Measurements from ENCODE around the gene HINFP.
A peak's percentile ranks its signal among the peaks of the same experiment; 100 is the strongest.
"Not testable (repeated sequence)": the region's sequence is repeated elsewhere in the genome, so short reads cannot be mapped to it uniquely, and the experiment has no call there.

HINFP gene

GRCh38 chr11:119118227-119118626 lies 3.2 kb upstream of the HINFP start:
- no peak for DNase-seq

GRCh38 chr11:119118946-119119345 lies 2.4 kb upstream of the HINFP start:
- no peak for DNase-seq

GRCh38 chr11:119120639-119121007 lies 757 bp upstream of the HINFP start:
- DNase-seq, result no peak

GRCh38 chr11:119121811-119122124 lies 388 bp downstream of the HINFP start:
- no peak for DNase-seq

- no peak for DNase-seq
Observed at GRCh38 chr11:119125821-119126220, 4.4 kb downstream of the HINFP start.

- DNase-seq, result no peak
Observed at GRCh38 chr11:119126675-119127268, 5.4 kb downstream of the HINFP start.

- no peak for DNase-seq
Observed at GRCh38 chr11:119130662-119131061, 9.3 kb downstream of the HINFP start.

- no peak for DNase-seq
Observed at GRCh38 chr11:119134389-119134978, 13.1 kb downstream of the HINFP start.

- DNase-seq, result not testable (repeated sequence)
Observed at GRCh38 chr11:119139276-119139675, 17.9 kb downstream of the HINFP start.

GRCh38 chr11:119144825-119145486 lies 23.6 kb downstream of the HINFP start:
- peak; percentile 24 for DNase-seq

GRCh38 chr11:119145551-119145950 lies 24.2 kb downstream of the HINFP start:
- no peak for DNase-seq

GRCh38 chr11:119147604-119148333 lies 26.4 kb downstream of the HINFP start:
- no peak for DNase-seq

- DNase-seq, result no peak
Observed at GRCh38 chr11:119148720-119149017, 27.3 kb downstream of the HINFP start.

GRCh38 chr11:119149018-119149785 lies 27.8 kb downstream of the HINFP start, which contains the start of gene ABCG4:
TSS of gene ABCG4 (plus strand) at chr11:119149052. CDS start at chr11:119149966, 914 bp downstream.
- no peak for DNase-seq

- no peak for DNase-seq
Observed at GRCh38 chr11:119149786-119150275, 28.5 kb downstream of the HINFP start.

GRCh38 chr11:119152043-119152442 lies 30.7 kb downstream of the HINFP start:
- DNase-seq, result no peak

- DNase-seq, result no peak
Observed at GRCh38 chr11:119152604-119153003, 31.2 kb downstream of the HINFP start.

GRCh38 chr11:119153049-119153818 lies 31.9 kb downstream of the HINFP start:
- no peak for DNase-seq

GRCh38 chr11:119154178-119154577 lies 32.8 kb downstream of the HINFP start:
- DNase-seq, result no peak

- no peak for DNase-seq
Observed at GRCh38 chr11:119155733-119156492, 34.5 kb downstream of the HINFP start.

GRCh38 chr11:119156496-119156895 lies 35.1 kb downstream of the HINFP start:
- DNase-seq, result no peak

GRCh38 chr11:119157063-119157462 lies 35.7 kb downstream of the HINFP start:
- DNase-seq, result no peak

Measured in CD4-positive, alpha-beta T cell treated with Interleukin-4 for 4 hours (primary cell).